Limb (tissue), 2 donors: ENCODE results near the gene HOXB4.
A peak's percentile ranks its signal among the peaks of the same experiment; 100 is the strongest.

Experiments
- DNase-seq, 2 donors: peaks; one replicate each; pipeline ENCODE4 v3.0.0-alpha.2; 2016; ENCODE audit errors: extremely low spot score in 2 of 2

Gene HOXB4

GRCh38 chr17:48532261-48532660, 45.9 kb downstream of the HOXB4 start:
- no peak for DNase-seq

- no peak for DNase-seq
Observed at GRCh38 chr17:48530887-48531272, 47.3 kb downstream of the HOXB4 start, which contains the start of gene HOXB1. HOXB1 (minus strand) TSS chr17:48531011; CDS start chr17:48530904, 107 bp downstream.

GRCh38 chr17:48530208-48530886, 47.8 kb downstream of the HOXB4 start:
- peak in 1 of 2 donors; percentile 32 for DNase-seq

GRCh38 chr17:48529683-48530009, 48.5 kb downstream of the HOXB4 start:
- DNase-seq = no peak

- DNase-seq = no peak
Observed at GRCh38 chr17:48528936-48529682, 49.0 kb downstream of the HOXB4 start.

- no peak for DNase-seq
Observed at GRCh38 chr17:48528153-48528935, 49.8 kb downstream of the HOXB4 start.

GRCh38 chr17:48527547-48527932, 50.6 kb downstream of the HOXB4 start:
- DNase-seq = peak in 1 of 2 donors; percentile 33

- DNase-seq = peak in 1 of 2 donors; percentile 47
Observed at GRCh38 chr17:48526608-48527546, 51.3 kb downstream of the HOXB4 start.
